Activated T-helper 2 cell treated with anti-CD3 and anti-CD28 coated beads, Interferon-gamma antibody, Interleukin-2, Interleukin-4, amounts not matched to agents 10 μg/mL and 5 μg/mL and 100 μg/mL, durations not matched to agents 14 hours and 24 hours and 36 hours (primary cell): ENCODE data around the gene HSPA5. TPM values are rescaled to one million over a fixed set of nuclear protein-coding genes. Genes with fewer than 3 reads are reported as not detected.
"Not testable (repeated sequence)": the region's sequence is repeated elsewhere in the genome, so short reads cannot be mapped to it uniquely, and the experiment has no call there.

Experiments
- DNase-seq: peaks from one replicate; pipeline ENCODE4 v3.0.0; 2021; ENCODE audit warnings: low spot score
- H3K27ac Mint-ChIP-seq: one replicate; pipeline ENCODE4 v1.8.0; 2021; ENCODE audit warnings: mixed read lengths
- H3K27me3 Mint-ChIP-seq: one replicate; pipeline ENCODE4 v1.8.0; 2021; ENCODE audit warnings: low read depth, mixed read lengths
- H3K36me3 Mint-ChIP-seq: one replicate; pipeline ENCODE4 v1.8.0; 2021; ENCODE audit warnings: low read depth, mixed read lengths
- H3K4me1 Mint-ChIP-seq: one replicate; pipeline ENCODE4 v1.8.0; 2021; ENCODE audit warnings: low read depth, mixed read lengths
- H3K4me3 Mint-ChIP-seq: one replicate; pipeline ENCODE4 v1.8.0; 2021; ENCODE audit warnings: low read depth, mild to moderate bottlenecking, moderate library complexity, mixed read lengths
- H3K9me3 Mint-ChIP-seq: one replicate; pipeline ENCODE4 v1.8.0; 2021; ENCODE audit warnings: mixed read lengths
- intact Hi-C: fragments of 100-400 bp; cut with micrococcal nuclease; formaldehyde crosslinking; loops from one replicate; pipeline ENCODE4 v1.15.1; 2023
- total RNA-seq: library from RNA; stranded (reverse); gene quantifications from 2 replicates; pipeline ENCODE4 v1.2.3, GENCODE V29; 2022

Gene HSPA5
- 283 and 285 TPM in 2 replicates for total RNA-seq

DNA sequence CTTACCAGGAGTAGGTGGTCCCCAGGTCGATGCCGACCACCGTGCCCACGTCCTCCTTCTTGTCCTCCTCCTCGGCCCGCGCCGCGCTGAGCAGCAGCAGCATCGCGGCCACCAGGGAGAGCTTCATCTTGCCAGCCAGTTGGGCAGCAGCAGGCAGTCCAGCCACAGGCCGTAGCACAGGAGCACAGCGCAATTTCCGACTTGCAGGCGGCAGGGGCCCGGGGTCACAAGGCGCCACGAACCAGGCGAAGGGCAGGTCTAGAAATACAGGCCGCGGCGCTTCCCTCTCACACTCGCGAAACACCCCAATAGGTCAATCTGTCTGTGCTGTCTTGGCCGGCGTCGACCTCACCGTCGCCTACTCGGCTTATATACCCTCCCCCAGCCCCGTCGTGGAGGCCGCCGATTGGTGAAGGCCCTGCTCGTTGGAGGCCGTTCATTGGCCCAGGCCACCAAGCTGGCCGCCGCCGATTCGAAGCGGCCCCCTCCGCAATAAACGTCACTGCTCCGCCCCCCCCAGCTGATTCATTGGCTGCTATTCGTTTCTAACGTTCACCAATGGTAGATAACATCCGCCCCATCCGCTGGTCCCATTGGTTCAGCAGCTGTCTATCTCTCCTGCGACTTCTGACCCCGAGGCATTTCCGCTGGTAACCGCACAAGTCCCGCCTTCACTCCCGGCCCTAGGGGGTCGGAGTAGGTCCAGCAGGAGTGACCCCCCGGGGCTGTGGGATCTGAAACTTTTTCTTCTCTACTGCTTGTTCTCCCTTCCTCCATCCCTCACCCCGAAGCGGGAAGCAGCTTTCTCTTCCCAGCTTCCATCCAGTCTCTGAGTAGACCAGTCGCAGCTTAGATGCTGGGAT, at the start of gene HSPA5:
Gene HSPA5, minus strand, starts transcription at position 344 of the 863 bp plus-strand sequence. Its CDS starts 217 bp downstream, at position 127.
- H3K4me1 Mint-ChIP-seq, result peaks cover 34% of the 10 kb centered on the region

DNA sequence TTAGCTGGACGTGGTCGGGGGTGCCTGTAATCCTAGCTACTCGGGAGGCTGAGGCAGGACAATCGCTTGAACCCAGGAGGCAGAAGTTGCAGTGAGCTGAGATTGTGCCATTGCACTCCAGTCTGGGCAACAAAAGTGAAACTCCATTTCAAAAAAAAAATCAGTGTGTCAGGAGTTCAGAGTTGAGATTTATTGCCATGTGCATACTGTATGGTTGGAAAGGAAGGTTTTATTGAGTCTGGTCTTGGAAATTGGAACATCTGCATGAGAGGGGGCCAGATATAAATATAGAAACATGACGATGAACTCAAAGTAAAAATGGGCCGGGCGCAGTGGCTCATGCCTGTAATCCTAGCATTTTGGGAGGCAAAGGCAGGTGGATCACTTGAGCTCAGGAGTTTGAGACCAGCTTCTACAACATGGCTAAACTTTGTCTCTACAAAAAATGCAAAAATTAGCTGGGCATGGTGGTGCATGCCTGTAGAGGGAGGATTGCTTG, 45.8 kb upstream of the HSPA5 start:
- DNase-seq, H3K4me3 Mint-ChIP-seq, H3K9me3 Mint-ChIP-seq, intact Hi-C loops, H3K4me1 Mint-ChIP-seq, H3K27ac Mint-ChIP-seq, H3K36me3 Mint-ChIP-seq, H3K27me3 Mint-ChIP-seq: not testable (repeated sequence)

More for the DNA sequence above, at the start of gene HSPA5:
- Mint-ChIP-seq H3K9me3 (no peaks in the 10 kb centered on the region), H3K27ac (peak within 1 kb of the TSS; percentile 98), H3K27me3 (no peaks in the 10 kb centered on the region), H3K4me3 (peak within 1 kb of the TSS; percentile 100), H3K36me3 (peaks cover 51% of the 10 kb centered on the region)
- peak; percentile 99 for DNase-seq
- intact Hi-C loops, result loop anchor here (1.0 to 10.0 kb wide), 6 partner anchors 20 to 466 kb away; partner anchors contain the start of genes GAPVD1, NR6A1, OLFML2A and PPP6C

DNA sequence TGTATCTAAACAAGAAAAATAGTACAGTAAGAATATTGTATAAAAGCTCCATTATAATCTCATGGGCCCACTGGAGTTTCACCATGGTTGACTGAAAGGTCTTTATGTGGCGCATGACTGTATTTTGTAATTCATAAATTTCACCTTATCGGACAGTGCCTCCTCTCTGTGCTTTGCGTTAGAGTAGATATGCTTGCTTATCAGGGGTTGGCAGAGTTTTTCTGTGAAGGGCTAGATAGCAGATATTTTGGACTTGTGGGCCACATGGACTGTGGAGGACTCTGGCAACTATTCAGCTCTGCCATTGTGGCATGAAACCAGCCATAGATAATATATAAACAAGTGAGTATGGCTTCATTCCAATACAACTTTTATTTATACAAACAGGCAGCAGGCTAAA, 43.7 kb upstream of the HSPA5 start:
- H3K27me3 Mint-ChIP-seq, result no peaks in the 10 kb centered on the region

DNA sequence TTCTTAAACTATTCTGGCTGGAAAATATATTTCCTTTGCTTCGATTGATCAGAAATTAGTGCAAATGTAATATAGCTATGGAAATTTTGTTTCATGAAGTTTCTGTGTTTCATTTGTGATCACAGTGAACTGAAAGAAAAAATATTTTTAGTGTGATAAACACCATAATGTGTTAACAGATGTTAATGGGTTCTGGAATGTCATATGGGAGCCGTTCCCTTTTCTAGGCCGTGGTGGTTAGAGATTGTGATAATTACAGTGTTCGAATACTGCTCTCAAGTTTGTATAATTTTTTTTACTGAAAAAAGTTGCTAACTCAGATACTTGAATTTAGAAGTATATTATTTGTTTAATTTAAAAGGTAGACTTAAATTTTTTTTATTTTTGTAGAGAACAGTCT, 39.8 kb upstream of the HSPA5 start:
- no peak overlapping the region for H3K4me3 Mint-ChIP-seq
- peaks cover 3% of the 10 kb centered on the region for H3K36me3 Mint-ChIP-seq
- DNase-seq, result no peak
- no peaks in the 10 kb centered on the region for H3K27me3 Mint-ChIP-seq
- H3K4me1 Mint-ChIP-seq, result no peaks in the 10 kb centered on the region
- H3K27ac Mint-ChIP-seq, result no peak overlapping the region
- intact Hi-C loops, result no loop called here
- no peaks in the 10 kb centered on the region for H3K9me3 Mint-ChIP-seq

More for the DNA sequence above, 43.7 kb upstream of the HSPA5 start:
- Mint-ChIP-seq H3K27ac (no peak overlapping the region), H3K4me1 (no peaks in the 10 kb centered on the region), H3K4me3 (no peak overlapping the region), H3K36me3 (peaks cover 3% of the 10 kb centered on the region), H3K9me3 (no peaks in the 10 kb centered on the region)
- DNase-seq, result no peak
- intact Hi-C loops, result no loop called here

DNA sequence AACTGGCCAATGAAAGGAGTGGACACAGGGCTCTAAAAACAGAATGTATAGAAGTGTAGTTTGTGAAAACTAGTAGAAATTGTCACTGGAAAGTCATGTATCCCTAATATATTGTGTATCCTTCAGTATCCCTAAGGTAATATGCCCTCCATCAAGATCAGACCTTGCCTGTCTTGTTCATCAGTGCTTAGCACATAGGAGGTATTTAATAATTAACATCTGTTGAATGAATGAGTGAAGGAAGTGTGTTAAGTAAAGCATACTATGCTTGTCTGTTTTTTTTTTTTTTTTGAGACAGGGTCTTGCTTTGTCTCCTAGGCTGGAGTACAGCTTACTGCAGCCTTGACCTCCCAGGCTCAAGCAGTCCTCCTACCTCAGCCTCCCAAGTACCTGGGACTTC, 36.3 kb upstream of the HSPA5 start:
- H3K4me3 Mint-ChIP-seq, result no peak overlapping the region
- no peaks in the 10 kb centered on the region for H3K9me3 Mint-ChIP-seq
- intact Hi-C loops, result no loop called here
- no peak for DNase-seq
- H3K27ac Mint-ChIP-seq, result no peak overlapping the region
- H3K27me3 Mint-ChIP-seq, result no peaks in the 10 kb centered on the region
- H3K36me3 Mint-ChIP-seq, result peaks cover 8% of the 10 kb centered on the region
- no peaks in the 10 kb centered on the region for H3K4me1 Mint-ChIP-seq

DNA sequence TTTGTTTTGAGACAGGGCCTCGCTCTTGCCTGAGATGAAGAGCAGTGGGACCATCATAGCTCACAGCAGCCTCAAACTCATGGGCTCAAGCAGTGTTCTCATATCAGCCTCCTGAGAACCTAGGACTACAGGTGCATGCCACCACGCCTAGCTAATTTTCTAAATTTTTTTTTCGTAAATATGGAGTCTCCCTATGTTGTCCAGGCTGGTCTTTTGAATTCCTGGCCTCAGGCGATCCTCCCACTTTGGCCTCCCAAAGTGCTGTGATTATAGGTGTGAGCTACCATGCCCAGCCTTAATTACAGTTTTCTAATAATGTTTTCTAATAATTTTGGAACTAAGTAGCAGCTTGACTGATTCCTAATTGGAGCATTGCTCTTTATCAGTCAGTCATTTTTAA, 35.6 kb upstream of the HSPA5 start:
- H3K27ac Mint-ChIP-seq, result no peak overlapping the region
- H3K27me3 Mint-ChIP-seq, result no peaks in the 10 kb centered on the region
- no peak for DNase-seq
- peaks cover 8% of the 10 kb centered on the region for H3K36me3 Mint-ChIP-seq
- H3K4me1 Mint-ChIP-seq, result no peaks in the 10 kb centered on the region
- H3K9me3 Mint-ChIP-seq, result no peaks in the 10 kb centered on the region
- H3K4me3 Mint-ChIP-seq, result no peak overlapping the region
- intact Hi-C loops, result no loop called here

DNA sequence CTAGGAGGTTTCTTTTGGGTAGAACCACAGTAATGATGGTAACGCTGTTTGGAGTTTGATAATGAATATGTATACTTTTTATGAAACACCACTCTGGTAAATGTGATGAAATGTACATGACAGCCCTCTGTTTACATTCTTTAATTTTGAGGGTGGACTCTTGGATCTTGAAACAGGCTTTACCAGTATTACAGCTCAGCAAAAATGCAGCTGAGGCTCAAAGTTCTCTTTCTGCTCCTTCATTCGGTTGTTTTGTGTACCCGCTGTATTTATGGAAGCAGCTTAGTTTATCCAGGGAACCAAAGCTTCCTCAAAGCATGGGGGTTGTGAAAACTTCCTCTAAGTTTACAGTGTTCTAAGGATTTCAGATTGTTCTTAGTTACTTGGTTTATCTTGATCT, 31.6 kb upstream of the HSPA5 start:
- Mint-ChIP-seq H3K4me3 (no peak overlapping the region), H3K9me3 (no peaks in the 10 kb centered on the region), H3K27me3 (no peaks in the 10 kb centered on the region), H3K4me1 (peaks cover 5% of the 10 kb centered on the region), H3K36me3 (peaks cover 16% of the 10 kb centered on the region), H3K27ac (no peak overlapping the region)
- intact Hi-C loops, result no loop called here
- no peak for DNase-seq

DNA sequence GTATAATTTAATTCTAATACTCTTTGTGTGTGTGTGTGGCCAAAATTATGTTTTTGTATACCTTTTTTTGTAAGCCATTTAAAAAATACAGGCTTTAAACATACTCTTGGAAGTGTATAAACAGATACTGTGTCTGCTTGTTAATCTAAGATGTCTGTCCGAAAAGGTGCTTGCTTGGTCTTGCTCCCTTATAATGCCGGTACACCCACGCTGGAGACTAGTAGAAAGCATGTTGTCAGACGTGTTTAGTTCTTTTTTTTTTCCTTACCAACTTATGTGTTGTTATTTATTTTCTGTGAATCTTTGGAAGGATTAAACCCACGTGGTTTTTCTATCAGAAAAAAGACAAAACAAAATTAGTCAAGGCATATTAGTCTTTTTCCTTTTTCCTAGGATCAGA, 29.9 kb upstream of the HSPA5 start:
- no peak overlapping the region for H3K27ac Mint-ChIP-seq
- peaks cover 20% of the 10 kb centered on the region for H3K36me3 Mint-ChIP-seq
- intact Hi-C loops, result no loop called here
- H3K27me3 Mint-ChIP-seq, result no peaks in the 10 kb centered on the region
- no peaks in the 10 kb centered on the region for H3K9me3 Mint-ChIP-seq
- peaks cover 5% of the 10 kb centered on the region for H3K4me1 Mint-ChIP-seq
- no peak overlapping the region for H3K4me3 Mint-ChIP-seq
- DNase-seq, result no peak

DNA sequence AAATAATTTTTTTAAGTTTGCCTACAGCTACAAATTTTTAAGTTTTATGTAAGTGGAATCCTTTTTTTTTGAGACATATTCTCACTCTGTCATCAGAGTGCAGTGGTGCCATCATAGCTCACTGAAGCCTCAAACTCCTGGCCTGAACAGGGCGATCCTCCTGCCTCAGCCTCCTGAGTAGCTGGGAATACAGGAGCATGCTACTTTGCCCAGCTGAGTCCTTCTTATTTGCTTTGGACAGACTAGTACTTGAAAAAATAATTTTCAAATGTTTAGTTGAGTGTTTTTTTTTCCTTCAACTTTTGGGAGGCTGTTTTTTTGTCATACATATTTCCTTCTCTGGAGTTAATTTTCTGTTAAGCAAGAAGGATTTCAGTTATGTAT, 27.9 kb upstream of the HSPA5 start:
- peaks cover 35% of the 10 kb centered on the region for H3K36me3 Mint-ChIP-seq
- H3K27me3 Mint-ChIP-seq, result no peaks in the 10 kb centered on the region
- no peak for DNase-seq
- H3K4me3 Mint-ChIP-seq, result no peak overlapping the region
- no peak overlapping the region for H3K27ac Mint-ChIP-seq
- peaks cover 16% of the 10 kb centered on the region for H3K4me1 Mint-ChIP-seq
- intact Hi-C loops, result no loop called here
- H3K9me3 Mint-ChIP-seq, result no peaks in the 10 kb centered on the region

DNA sequence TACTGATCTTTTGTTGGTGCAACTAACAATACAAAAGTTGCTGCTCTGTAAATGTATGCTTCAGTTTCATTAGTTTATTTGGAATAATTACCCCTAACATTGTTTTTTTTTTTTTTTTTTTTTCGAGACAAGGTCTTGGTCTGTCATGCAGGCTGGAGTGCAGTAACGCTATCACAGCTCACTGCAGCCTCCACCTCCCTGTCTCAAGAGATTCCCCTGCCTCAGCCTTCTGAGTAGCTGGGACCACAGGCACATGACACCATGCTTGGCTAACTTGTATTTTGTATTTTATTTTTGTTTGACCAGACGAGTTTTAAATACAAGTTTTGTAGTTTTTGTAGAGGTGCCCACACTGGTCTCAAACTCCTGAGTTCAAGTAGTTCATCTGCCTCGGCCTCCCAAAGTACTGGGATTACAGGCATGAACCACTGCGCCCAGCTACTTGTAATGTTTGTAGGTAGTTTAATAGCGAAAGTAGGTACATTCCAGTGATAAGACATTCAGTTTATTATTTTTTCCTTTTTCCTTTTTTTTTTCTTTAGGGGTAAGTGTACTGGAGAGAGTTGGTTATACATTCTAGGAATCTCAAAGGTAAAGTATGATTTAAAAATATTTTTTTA, 27.4 kb upstream of the HSPA5 start:
- Mint-ChIP-seq H3K27ac (no peak overlapping the region), H3K4me3 (no peak overlapping the region), H3K9me3 (no peaks in the 10 kb centered on the region), H3K4me1 (peaks cover 21% of the 10 kb centered on the region), H3K27me3 (no peaks in the 10 kb centered on the region), H3K36me3 (peaks cover 38% of the 10 kb centered on the region)
- DNase-seq, result no peak
- intact Hi-C loops, result no loop called here

DNA sequence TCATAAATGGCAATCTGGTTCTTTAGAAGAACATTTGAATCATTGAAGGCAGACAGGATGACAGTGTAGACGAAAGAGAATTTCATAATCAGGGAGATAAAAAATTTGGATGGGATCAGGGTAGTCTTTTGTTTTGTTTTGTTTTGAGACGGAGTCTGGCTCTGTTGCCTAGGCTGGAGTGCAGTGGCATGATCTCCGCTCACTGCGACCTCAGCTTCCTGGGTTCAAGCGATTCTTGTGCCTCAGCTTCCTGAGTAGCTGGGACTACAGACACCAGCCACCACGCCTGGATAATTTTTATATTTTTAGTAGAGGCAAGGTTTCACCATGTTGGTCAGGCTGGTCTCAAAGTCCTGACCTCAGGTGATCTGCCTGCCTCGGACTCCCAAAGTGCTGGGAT, 22.9 kb upstream of the HSPA5 start:
- H3K27ac Mint-ChIP-seq, result peak overlapping the region; percentile 76
- not testable (repeated sequence) for H3K9me3 Mint-ChIP-seq, DNase-seq, H3K27me3 Mint-ChIP-seq
- intact Hi-C loops, result loop anchor here (5.0 kb wide), 1 partner anchor 322 kb away; the partner anchor contains the start of gene GOLGA1
- H3K4me3 Mint-ChIP-seq, result peak overlapping the region; percentile 72
- H3K36me3 Mint-ChIP-seq, result peaks cover 30% of the 10 kb centered on the region
- H3K4me1 Mint-ChIP-seq, result peaks cover 35% of the 10 kb centered on the region

DNA sequence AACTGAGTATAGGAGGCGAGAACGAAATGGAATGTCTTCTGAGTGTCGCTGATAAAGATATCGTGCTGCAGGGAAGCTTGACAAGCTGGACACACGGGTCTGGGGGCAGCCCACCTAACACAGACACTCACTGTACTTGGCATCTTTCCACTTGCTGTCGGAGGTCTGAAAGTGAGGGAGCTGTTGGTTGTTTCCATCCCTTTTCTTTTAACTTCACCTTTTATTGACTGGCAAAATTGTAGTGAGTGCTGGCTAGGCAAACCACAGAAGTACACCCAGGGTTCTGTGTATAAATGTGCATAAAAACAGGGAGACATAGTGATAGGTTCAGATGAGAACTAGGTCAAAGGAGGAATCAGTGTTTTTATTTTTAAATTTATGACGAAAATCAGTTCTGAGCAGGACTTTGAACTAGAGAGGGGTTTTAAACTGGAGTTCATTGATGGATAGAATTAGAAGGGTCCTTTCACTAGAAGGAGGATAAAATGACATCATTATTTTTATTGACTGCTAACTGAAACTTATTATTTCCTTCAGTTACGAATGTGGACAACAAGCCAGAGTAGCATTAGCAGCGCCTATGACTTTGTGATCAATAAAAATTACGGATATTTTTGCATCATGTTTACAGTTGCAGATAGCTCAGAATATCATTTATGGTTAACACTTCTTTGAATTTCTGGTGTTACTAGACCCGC, 21.3 kb upstream of the HSPA5 start:
- no peaks in the 10 kb centered on the region for H3K9me3 Mint-ChIP-seq
- no peak for DNase-seq
- intact Hi-C loops, result loop anchor here (5.0 kb wide), 1 partner anchor 320 kb away; the partner anchor contains the start of gene GOLGA1

More for the DNA sequence above, 21.3 kb upstream of the HSPA5 start:
- Mint-ChIP-seq H3K27me3 (no peaks in the 10 kb centered on the region), H3K27ac (peak overlapping the region; percentile 88), H3K4me1 (peaks cover 32% of the 10 kb centered on the region), H3K36me3 (peaks cover 23% of the 10 kb centered on the region), H3K4me3 (peak overlapping the region; percentile 98)
